Neural cell (in vitro differentiated cells): Measurements from ENCODE around the gene PRXL2A. TPM values are rescaled to one million over a fixed set of nuclear protein-coding genes. Genes with fewer than 3 reads are reported as not detected.

Experiments
- H2AFZ ChIP-seq: fragments of 200-600, 300-800 bp; sonication (generic), shearing (Covaris generic); 2 replicates; pipeline ENCODE4 v1.6.0; 2014; ENCODE audit warnings: low read depth, mild to moderate bottlenecking, antibody characterized with exemption, low read length, moderate library complexity
- H3F3A ChIP-seq: fragments of 200-600 bp; shearing (Covaris generic); 2 replicates; pipeline ENCODE4 v1.6.1; 2016; ENCODE audit warnings: mild to moderate bottlenecking, moderate library complexity, mixed read lengths, antibody characterized with exemption, low read length; ENCODE audit not compliant: insufficient read depth, poor library complexity, severe bottlenecking
- H3K27ac ChIP-seq: fragments of 200-600, 300-800 bp; sonication (generic), shearing (Covaris generic); 2 replicates; pipeline ENCODE4 v1.5.1; 2014; ENCODE audit warnings: mild to moderate bottlenecking, low read length, moderate library complexity
- H3K27me3 ChIP-seq: fragments of 300-800, 200-600 bp; sonication (generic), shearing (Covaris generic); 2 replicates; pipeline ENCODE4 v1.6.0; 2014; ENCODE audit warnings: mild to moderate bottlenecking, low read depth, low read length, moderate library complexity; ENCODE audit not compliant: insufficient read depth
- H3K36me3 ChIP-seq: fragments of 300-800, 200-600 bp; sonication (generic), shearing (Covaris generic); 2 replicates; pipeline ENCODE4 v1.5.1; 2014; ENCODE audit warnings: mild to moderate bottlenecking, antibody characterized with exemption, low read length, moderate library complexity; ENCODE audit not compliant: insufficient read depth
- H3K4me2 ChIP-seq: fragments of 300-800, 200-600 bp; sonication (generic), shearing (Covaris generic); 2 replicates; pipeline ENCODE4 v1.6.0; 2014; ENCODE audit warnings: mild to moderate bottlenecking, low read length
- H3K4me3 ChIP-seq: fragments of 300-800, 200-600 bp; sonication (generic), shearing (Covaris generic); 2 replicates; pipeline ENCODE4 v1.5.1; 2014; ENCODE audit warnings: mild to moderate bottlenecking, low read length, moderate library complexity
- H3K79me2 ChIP-seq: fragments of 200-600 bp; shearing (Covaris generic); replicated peaks from 2 replicates; pipeline ENCODE4 v1.6.0; 2014; ENCODE audit warnings: mild to moderate bottlenecking, low read length, moderate library complexity; ENCODE audit not compliant: insufficient read depth
- H3K9ac ChIP-seq: fragments of 300-800, 200-600 bp; sonication (generic), shearing (Covaris generic); 2 replicates; pipeline ENCODE4 v1.6.1; 2016; ENCODE audit warnings: mild to moderate bottlenecking, low read length, mixed read lengths
- H3K9me2 ChIP-seq: fragments of 200-600 bp; shearing (Covaris generic); 2 replicates; pipeline ENCODE4 v1.6.1; 2016; ENCODE audit warnings: mild to moderate bottlenecking, low read length, mixed read lengths; ENCODE audit not compliant: insufficient read depth
- H3K9me3 ChIP-seq: fragments of 200-600, 300-800 bp; sonication (generic), shearing (Covaris generic); 2 replicates; pipeline ENCODE4 v1.6.1; 2016; ENCODE audit warnings: mild to moderate bottlenecking, mixed run types, low read length, moderate library complexity, mixed read lengths
- H4K20me1 ChIP-seq: fragments of 200-600 bp; shearing (Covaris generic); 2 replicates; pipeline ENCODE4 v1.6.1; 2016; ENCODE audit warnings: mild to moderate bottlenecking, mixed run types; ENCODE audit not compliant: insufficient read depth
- CTCF ChIP-seq: fragments of 450-650 bp; IDR thresholded peaks from 2 replicates; pipeline ENCODE4 v1.5.1; 2014; ENCODE audit warnings: antibody characterized with exemption, mild to moderate bottlenecking, moderate library complexity; ENCODE audit not compliant: poor library complexity, severe bottlenecking
- EP300 ChIP-seq: fragments of 450-650 bp; conservative IDR thresholded peaks from 2 replicates; pipeline ENCODE4 v1.6.1; 2014; ENCODE audit warnings: antibody characterized with exemption, mild to moderate bottlenecking, moderate library complexity; ENCODE audit not compliant: poor library complexity, severe bottlenecking
- EZH2 ChIP-seq: fragments of 200-600, 300-800 bp; shearing (Covaris generic), sonication (generic); IDR thresholded peaks from 2 replicates; pipeline ENCODE4 v1.6.1; 2014; ENCODE audit warnings: antibody characterized with exemption, low read length, borderline replicate concordance, mild to moderate bottlenecking; ENCODE audit not compliant: insufficient read depth, poor library complexity, severe bottlenecking
- MXI1 ChIP-seq: fragments of 450-650 bp; conservative IDR thresholded peaks from 2 replicates; pipeline ENCODE4 v1.6.1; 2014; ENCODE audit warnings: antibody characterized with exemption, mild to moderate bottlenecking; ENCODE audit not compliant: poor library complexity, severe bottlenecking
- POLR2AphosphoS5 ChIP-seq: IDR thresholded peaks from 2 replicates; pipeline ENCODE4 v1.6.1; 2012
- RAD21 ChIP-seq: fragments of 450-650 bp; conservative IDR thresholded peaks from 2 replicates; pipeline ENCODE4 v1.6.1; 2014; ENCODE audit warnings: antibody characterized with exemption, mild to moderate bottlenecking, moderate library complexity
- REST ChIP-seq: IDR thresholded peaks from 2 replicates; pipeline ENCODE4 v1.6.1; 2012; ENCODE audit warnings: borderline replicate concordance
- SMC3 ChIP-seq: fragments of 450-650 bp; conservative IDR thresholded peaks from 2 replicates; pipeline ENCODE4 v1.6.1; 2014; ENCODE audit warnings: antibody characterized with exemption, mild to moderate bottlenecking, moderate library complexity; ENCODE audit not compliant: poor library complexity
- TAF1 ChIP-seq: IDR thresholded peaks from 2 replicates; pipeline ENCODE4 v1.6.1; 2012; ENCODE audit warnings: low read depth
- polyA plus RNA-seq: library from polyadenylated mRNA; depleted of rRNA; stranded (reverse); fragments of >200 nt; gene quantifications from 2 replicates; pipeline ENCODE4 v1.2.3, GENCODE V29; 2014

The PRXL2A gene
- polyA plus RNA-seq, 1 donor from 2014 or later: 60.5 TPM

GRCh38 chr10:80415734-80416478, 7.6 kb downstream of the PRXL2A start:
- H3K9ac ChIP-seq: no peak overlapping the region

More at GRCh38 chr10:80415734-80416478, 7.6 kb downstream of the PRXL2A start:
- Histone ChIP-seq H3K4me2 (no peak overlapping the region), H3K9me3 (no peaks in the 10 kb centered on the region), H3K27me3 (no peaks in the 10 kb centered on the region), H3K9me2 (no peaks in the 10 kb centered on the region), H3K36me3 (no peaks in the 10 kb centered on the region), H2AFZ (no peak overlapping the region), H3K79me2 (peaks cover 12% of the 10 kb centered on the region), H3K27ac (no peak overlapping the region), H4K20me1 (no peaks in the 10 kb centered on the region), H3F3A (no peaks in the 10 kb centered on the region), H3K4me3 (no peak overlapping the region)
- no peak for TF ChIP-seq EP300
- TF ChIP-seq SMC3: no peak
- no peak for TF ChIP-seq EZH2
- TF ChIP-seq RAD21: no peak
- TF ChIP-seq CTCF: no peak
- no peak for TF ChIP-seq POLR2AphosphoS5
- no peak for TF ChIP-seq TAF1
- TF ChIP-seq REST: no peak
- no peak for TF ChIP-seq MXI1
